Stimulated activated CD8-positive, alpha-beta memory T cell treated with anti-CD3 and anti-CD28 coated beads, Interleukin-15, amount 100 ng/mL, for 24 hours (primary cell): ENCODE measurements around the gene EXOC6.
A peak's percentile ranks its signal among the peaks of the same experiment; 100 is the strongest.

Experiments used
- DNase-seq: peaks from one replicate; pipeline ENCODE4 v3.0.0-alpha.2; 2020; ENCODE audit warnings: low read depth

The EXOC6 gene

GRCh38 chr10:92848441-92849233 lies at the start of gene EXOC6:
EXOC6 (plus strand) TSS chr10:92848520; CDS start chr10:92848534, 14 bp downstream.
- DNase-seq: peak; percentile 62

- DNase-seq: no peak
Measured at GRCh38 chr10:92799568-92799967, 48.8 kb upstream of the EXOC6 start.

- DNase-seq: no peak
Measured at GRCh38 chr10:92800134-92800733, 48.1 kb upstream of the EXOC6 start.

GRCh38 chr10:92801978-92802872 lies 46.1 kb upstream of the EXOC6 start:
- DNase-seq: no peak

- no peak for DNase-seq
Measured at GRCh38 chr10:92809840-92810239, 38.5 kb upstream of the EXOC6 start.

- no peak for DNase-seq
Measured at GRCh38 chr10:92810934-92811532, 37.3 kb upstream of the EXOC6 start.

GRCh38 chr10:92811986-92812385 lies 36.3 kb upstream of the EXOC6 start:
- no peak for DNase-seq

- no peak for DNase-seq
Measured at GRCh38 chr10:92813979-92814378, 34.3 kb upstream of the EXOC6 start.

- no peak for DNase-seq
Measured at GRCh38 chr10:92814790-92815189, 33.5 kb upstream of the EXOC6 start.

GRCh38 chr10:92816091-92816531 lies 32.2 kb upstream of the EXOC6 start:
- DNase-seq: no peak

GRCh38 chr10:92822060-92822634 lies 26.2 kb upstream of the EXOC6 start:
- DNase-seq: no peak

- DNase-seq: no peak
Measured at GRCh38 chr10:92822964-92823363, 25.4 kb upstream of the EXOC6 start.

GRCh38 chr10:92826061-92826460 lies 22.3 kb upstream of the EXOC6 start:
- no peak for DNase-seq

GRCh38 chr10:92826504-92826903 lies 21.8 kb upstream of the EXOC6 start:
- DNase-seq: no peak

- DNase-seq: no peak
Measured at GRCh38 chr10:92829042-92829785, 19.1 kb upstream of the EXOC6 start.

GRCh38 chr10:92829786-92830377 lies 18.4 kb upstream of the EXOC6 start:
- no peak for DNase-seq

GRCh38 chr10:92830478-92831389 lies 17.6 kb upstream of the EXOC6 start:
- no peak for DNase-seq

GRCh38 chr10:92832121-92832520 lies 16.2 kb upstream of the EXOC6 start:
- no peak for DNase-seq

GRCh38 chr10:92832998-92833650 lies 15.2 kb upstream of the EXOC6 start:
- DNase-seq: no peak
